ENCODE data around the gene CEP164. TPM values are rescaled to one million over a fixed set of nuclear protein-coding genes. Genes with fewer than 3 reads are reported as not detected.

CEP164 gene
- total RNA-seq, 1 donor from 2014 or later, result 32.8 TPM

DNA sequence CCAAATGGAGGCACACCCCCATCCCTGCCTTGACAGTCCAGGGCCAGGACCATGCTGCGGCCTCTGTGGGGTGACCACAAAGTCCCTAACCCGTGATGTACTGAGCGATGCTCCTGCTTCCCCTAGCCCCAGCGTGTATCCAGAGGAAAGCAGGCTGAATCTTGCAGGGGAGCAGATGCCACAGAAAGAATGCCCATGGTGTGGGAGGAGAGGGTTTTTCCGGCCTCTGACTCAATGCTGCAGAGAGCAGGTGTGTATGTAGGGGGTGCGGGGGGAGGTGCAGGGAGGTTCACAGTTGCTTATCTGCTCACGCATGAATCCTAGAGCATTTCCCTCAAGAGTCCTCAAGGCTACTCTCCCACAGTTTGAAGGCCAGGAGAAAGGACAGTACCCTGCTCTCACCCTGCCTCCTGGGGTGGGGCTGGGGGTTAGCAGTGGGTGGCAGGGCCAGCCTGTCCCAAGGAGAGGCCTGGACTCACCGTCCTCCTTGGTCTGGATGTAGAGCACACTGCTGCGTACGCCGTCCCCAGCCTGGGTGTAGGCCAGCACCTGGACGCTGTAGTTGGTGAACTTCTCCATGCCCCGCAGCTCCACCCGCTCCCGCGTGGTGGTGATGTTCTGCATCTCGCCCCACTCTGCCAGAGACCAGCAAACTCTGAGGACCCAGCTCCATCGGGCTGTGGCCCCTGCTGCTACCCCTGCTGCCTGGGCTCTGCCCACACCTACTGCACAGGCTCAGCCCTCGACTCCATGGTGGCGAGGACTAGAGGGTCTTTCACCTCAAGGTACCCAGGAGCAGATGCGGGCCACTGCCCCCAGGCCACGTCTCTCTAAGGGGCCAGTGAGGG lies 130.8 kb downstream of the CEP164 start:
- intact Hi-C loops (cut with micrococcal nuclease), result no loop called here

DNA sequence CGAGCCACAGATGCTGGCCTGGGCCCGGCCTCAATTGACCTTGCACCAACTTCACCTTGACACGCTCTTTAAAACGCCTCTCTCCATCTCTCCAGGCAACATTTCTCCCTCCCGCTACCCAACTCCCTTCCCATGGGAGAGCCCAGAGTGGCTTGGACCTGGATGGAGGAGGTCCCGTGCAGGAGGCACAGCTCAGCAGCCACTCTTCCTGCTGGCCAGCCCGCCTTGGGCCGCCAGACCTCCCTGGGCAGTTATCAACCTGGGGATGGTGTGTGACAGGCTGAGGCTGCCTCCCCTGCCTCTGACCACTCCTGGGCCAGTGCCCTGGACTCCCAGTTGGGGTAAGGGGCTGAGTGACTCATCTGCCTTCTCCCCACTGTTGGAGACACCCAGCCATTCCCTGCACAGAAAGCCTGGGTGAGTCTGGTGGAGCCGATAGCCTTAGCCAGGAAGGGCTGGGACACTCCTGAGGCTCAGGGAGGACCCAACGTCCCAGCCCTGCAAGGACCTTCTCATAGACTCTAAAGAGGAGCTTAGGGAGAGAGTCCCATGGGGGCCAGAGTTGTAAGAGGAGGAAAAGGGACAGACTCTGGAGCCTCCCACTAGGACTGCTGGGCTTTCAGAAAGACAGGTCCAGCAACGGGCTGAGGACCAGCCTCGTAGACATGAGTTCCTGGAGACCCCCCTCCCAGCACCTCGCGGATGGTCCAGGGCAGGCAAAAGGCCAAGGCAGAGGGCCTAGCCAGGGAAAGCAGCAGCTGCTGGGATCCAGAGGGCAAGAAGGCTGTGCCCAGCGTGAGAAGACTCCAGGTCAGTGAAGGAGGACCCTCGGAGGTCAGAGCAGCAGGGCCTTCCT lies 131.7 kb downstream of the CEP164 start:
- intact Hi-C loops (cut with micrococcal nuclease), result no loop called here

DNA sequence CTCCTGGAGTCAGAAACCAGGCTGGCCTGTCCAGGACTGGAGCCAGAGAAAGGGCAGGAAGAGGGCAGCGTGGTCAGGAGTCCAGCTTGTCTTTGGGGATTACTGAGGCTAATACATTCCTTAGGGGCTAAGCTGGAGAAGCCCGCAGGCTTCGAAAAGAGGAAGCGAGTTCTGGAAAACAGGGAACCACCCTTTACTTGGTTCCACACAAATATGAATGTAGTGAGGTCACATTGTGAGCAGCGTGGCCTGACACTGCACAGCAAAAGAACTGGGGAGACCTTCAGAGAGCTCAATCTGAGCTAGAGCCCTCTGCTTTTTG lies 132.3 kb downstream of the CEP164 start:
- intact Hi-C loops (cut with micrococcal nuclease), result no loop called here

DNA sequence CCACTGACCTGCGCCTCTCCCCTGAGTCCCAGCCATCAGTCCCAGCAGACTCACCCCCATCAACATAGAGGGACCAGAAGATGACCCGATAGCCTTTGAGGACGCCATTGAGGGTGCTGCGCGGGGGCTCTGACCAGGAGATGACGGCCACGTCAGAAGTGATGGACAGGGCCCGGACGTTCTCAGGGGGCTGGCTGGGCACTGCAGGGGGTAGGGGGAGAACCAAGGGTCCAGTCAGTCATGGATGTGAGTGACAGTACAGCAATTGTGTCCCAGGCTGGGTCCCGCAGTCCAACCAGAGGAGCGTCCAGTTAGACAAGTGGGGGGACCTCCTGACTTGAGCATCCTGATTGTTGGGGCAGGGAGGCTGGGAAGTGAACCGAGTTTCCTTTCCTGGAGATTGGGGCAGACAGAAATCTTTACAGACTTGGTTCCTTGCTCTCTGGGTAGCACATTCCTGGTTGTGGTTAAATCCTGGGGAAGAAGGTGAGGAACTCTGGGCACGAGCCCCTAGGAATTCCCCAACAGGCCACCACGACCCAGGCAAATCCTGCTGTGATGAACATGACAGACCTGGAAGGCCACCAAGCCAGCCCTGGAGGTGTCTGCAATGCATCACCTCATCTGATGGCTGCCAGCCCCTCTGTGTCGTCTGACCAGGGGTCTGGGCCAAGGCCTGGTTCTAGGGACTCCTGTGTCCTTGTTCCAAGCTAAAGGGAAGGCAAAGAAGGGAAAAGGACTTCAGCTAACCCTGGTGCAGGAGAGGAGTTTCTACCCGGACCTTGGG lies 133.9 kb downstream of the CEP164 start:
- intact Hi-C loops (cut with micrococcal nuclease), result no loop called here

DNA sequence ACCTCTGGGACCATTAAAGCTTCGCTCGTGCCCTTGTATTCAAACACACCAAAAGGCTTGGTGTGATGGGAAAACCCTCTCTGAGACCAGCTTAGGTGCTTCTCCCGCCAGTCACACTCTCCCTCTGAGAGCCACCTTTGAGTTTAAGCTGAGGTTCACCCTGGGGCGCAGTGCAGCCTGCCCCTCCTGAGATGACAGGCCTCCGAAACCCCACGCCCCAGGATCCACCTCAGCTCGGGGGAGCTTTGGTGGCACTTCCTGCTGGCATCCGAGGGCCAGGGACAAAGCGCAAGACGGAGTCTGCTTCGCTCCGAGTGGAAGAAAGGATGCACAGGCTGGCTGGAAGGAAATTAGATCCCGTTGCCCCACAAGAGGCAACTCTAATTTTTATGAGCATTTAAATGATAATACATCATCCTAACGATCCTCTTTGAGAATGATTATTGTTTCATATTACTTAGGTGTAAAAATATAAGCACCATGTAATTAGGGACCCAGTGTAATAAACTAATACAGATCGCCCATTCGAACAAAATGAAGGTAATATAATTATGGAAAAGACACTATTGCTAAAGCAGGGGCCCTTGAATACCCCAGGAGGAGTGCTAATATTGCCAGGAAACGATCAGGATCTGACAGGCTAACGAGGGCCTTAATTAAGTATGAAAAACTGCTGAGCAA lies 134.7 kb downstream of the CEP164 start:
- intact Hi-C loops (cut with micrococcal nuclease), result no loop called here

DNA sequence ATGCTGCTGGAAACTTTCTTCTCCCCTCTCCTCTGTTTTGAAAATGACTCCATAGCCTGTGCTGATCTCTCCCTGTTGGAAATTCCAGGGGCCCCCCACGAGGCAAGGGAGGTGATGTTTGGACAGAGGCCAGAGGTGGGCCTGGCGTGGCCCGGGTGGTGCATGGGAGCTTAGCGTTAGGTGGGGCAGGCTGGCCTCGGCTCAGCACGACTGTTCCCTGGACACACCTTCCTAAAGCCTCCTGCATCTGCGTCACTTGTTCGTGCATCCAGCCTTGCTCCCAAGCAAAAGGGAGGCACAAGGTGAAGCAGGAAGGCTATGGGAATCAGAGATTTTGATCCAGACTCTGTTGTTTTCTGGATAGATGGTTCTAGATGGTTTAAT lies 135.2 kb downstream of the CEP164 start:
- intact Hi-C loops (cut with micrococcal nuclease), result no loop called here

Other genes with a start within 250 kb of the CEP164 start
- 40.0 and 43.7 TPM in 2 replicates for gene SIK3, start 229.4 kb upstream of the CEP164 start, total RNA-seq
- gene PAFAH1B2, start 183.6 kb upstream of the CEP164 start, total RNA-seq, result 52.9 and 63.2 TPM in 2 replicates
- gene SIDT2, start 149.1 kb upstream of the CEP164 start, total RNA-seq, result 29.2 and 31.8 TPM in 2 replicates
- gene TAGLN, start 128.5 kb upstream of the CEP164 start, total RNA-seq, result 5.8 and 6.0 TPM in 2 replicates
- 180 and 187 TPM in 2 replicates for gene PCSK7, start 95.8 kb upstream of the CEP164 start, total RNA-seq
- gene RNF214, start 95.2 kb upstream of the CEP164 start, total RNA-seq, result 17.2 and 22.6 TPM in 2 replicates
- 4.3 and 6.1 TPM in 2 replicates for gene BACE1-AS, start 36.5 kb upstream of the CEP164 start, total RNA-seq
- gene BACE1, start 11.6 kb upstream of the CEP164 start, total RNA-seq, result 0.41 and 0.47 TPM in 2 replicates